ENCODE data around the gene ANKRD1. TPM values are rescaled to one million over a fixed set of nuclear protein-coding genes. Genes with fewer than 3 reads are reported as not detected.

The ANKRD1 gene
- total RNA-seq, 1 experiment from 2014 or later: 0.65 TPM

DNA sequence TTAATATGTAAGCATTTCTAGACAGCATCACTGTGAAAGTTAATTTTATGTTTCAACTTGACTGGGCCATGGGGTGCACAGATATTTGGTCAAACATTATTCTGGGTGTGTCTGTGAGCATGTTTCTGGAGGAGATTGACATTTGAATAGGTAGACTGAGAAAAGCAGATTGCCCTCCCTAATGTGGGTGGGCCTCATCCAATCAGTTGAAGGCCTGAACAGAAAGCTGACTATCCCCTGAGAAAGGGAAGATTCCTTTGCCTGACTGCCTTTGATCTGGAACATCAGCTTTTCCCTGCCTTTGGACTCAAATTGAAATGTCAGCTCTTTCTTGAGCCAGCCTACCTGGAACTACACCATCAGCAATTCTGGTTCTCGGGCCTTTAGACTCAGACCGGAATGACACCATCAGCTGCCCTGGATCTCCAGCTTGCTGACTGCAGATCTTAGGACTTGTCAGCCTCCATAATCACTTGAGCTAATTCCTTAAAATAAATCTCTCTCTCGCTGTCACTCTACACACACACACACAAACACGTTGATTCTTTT lies 54.8 kb downstream of the ANKRD1 start:
- Mint-ChIP-seq H3K27ac (ENCODE audit: low read depth, unreplicated experiment) (no peak overlapping the region), H3K36me3 (ENCODE audit: insufficient read depth, unreplicated experiment) (no peaks in the 10 kb centered on the region), H3K4me3 (ENCODE audit: unreplicated experiment) (no peak overlapping the region), H3K9me3 (ENCODE audit: unreplicated experiment) (peaks cover 7% of the 10 kb centered on the region), H3K4me1 (ENCODE audit: insufficient read depth, unreplicated experiment) (no peaks in the 10 kb centered on the region), H3K27me3 (ENCODE audit: insufficient read depth, unreplicated experiment) (no peaks in the 10 kb centered on the region)
- DNase-seq (ENCODE audit: unreplicated experiment): no peak
- intact Hi-C loops (cut with micrococcal nuclease): loop anchor here (10.0 kb wide), 1 partner anchor 271 kb away; no protein-coding TSS in a partner anchor
- TF ChIP-seq, protein P1, sequence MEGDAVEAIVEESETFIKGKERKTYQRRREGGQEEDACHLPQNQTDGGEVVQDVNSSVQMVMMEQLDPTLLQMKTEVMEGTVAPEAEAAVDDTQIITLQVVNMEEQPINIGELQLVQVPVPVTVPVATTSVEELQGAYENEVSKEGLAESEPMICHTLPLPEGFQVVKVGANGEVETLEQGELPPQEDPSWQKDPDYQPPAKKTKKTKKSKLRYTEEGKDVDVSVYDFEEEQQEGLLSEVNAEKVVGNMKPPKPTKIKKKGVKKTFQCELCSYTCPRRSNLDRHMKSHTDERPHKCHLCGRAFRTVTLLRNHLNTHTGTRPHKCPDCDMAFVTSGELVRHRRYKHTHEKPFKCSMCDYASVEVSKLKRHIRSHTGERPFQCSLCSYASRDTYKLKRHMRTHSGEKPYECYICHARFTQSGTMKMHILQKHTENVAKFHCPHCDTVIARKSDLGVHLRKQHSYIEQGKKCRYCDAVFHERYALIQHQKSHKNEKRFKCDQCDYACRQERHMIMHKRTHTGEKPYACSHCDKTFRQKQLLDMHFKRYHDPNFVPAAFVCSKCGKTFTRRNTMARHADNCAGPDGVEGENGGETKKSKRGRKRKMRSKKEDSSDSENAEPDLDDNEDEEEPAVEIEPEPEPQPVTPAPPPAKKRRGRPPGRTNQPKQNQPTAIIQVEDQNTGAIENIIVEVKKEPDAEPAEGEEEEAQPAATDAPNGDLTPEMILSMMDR (IDR thresholded peaks at IDR 0.05; ENCODE audit: unreplicated experiment): no peak
- no TSS peak for BruUV-seq (replicated peaks)
- POLR2A ChIA-PET: interaction anchor here (0.6 to 1.4 kb wide), 4 partner anchors 111 to 276 kb away, joined by 3 to 8 read pairs (median 4); no protein-coding TSS in a partner anchor
- CTCF ChIA-PET: interaction anchor here (0.6 to 8.7 kb wide), 16 partner anchors 9 to 1786 kb away, joined by 3 to 149 read pairs (median 4); no protein-coding TSS in a partner anchor

DNA sequence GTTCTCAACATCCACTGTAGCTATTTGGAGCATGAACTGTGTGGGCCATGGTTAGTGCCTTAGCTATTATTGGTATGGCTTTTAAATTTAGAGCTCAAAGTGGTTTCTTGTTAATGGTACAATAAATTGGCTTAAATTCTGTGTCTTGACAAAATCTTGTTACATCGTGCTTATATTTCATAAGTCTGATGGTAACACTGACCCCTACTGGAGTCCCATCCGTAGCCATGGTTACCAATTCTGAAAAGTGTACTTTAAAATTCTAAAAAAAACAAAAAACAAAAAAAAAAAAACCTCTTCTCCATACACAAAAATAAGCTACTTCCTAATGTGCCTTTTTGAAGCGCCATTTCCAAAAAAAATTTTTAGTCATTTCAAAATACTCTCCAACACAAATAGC lies 55.5 kb downstream of the ANKRD1 start:
- DNase-seq (ENCODE audit: unreplicated experiment): no peak
- ChIA-PET POLR2A (interaction anchor here (0.6 to 1.4 kb wide), 5 partner anchors 90 to 787 kb away, joined by 3 to 8 read pairs (median 3); no protein-coding TSS in a partner anchor), CTCF (interaction anchor here (0.5 to 8.7 kb wide), 15 partner anchors 12 to 1785 kb away, joined by 3 to 149 read pairs (median 4); no protein-coding TSS in a partner anchor)
- no peak overlapping the region for H3K27ac Mint-ChIP-seq (ENCODE audit: low read depth, unreplicated experiment)
- H3K4me1 Mint-ChIP-seq (ENCODE audit: insufficient read depth, unreplicated experiment): no peaks in the 10 kb centered on the region
- no peaks in the 10 kb centered on the region for H3K36me3 Mint-ChIP-seq (ENCODE audit: insufficient read depth, unreplicated experiment)
- no peaks in the 10 kb centered on the region for H3K27me3 Mint-ChIP-seq (ENCODE audit: insufficient read depth, unreplicated experiment)
- H3K9me3 Mint-ChIP-seq (ENCODE audit: unreplicated experiment): peaks cover 7% of the 10 kb centered on the region
- intact Hi-C loops (cut with micrococcal nuclease): loop anchor here (10.0 kb wide), 1 partner anchor 271 kb away; no protein-coding TSS in a partner anchor
- TF ChIP-seq, protein P1 (IDR thresholded peaks at IDR 0.05; ENCODE audit: unreplicated experiment): peak; percentile 23
- no peak overlapping the region for H3K4me3 Mint-ChIP-seq (ENCODE audit: unreplicated experiment)
- BruUV-seq (replicated peaks): no TSS peak

DNA sequence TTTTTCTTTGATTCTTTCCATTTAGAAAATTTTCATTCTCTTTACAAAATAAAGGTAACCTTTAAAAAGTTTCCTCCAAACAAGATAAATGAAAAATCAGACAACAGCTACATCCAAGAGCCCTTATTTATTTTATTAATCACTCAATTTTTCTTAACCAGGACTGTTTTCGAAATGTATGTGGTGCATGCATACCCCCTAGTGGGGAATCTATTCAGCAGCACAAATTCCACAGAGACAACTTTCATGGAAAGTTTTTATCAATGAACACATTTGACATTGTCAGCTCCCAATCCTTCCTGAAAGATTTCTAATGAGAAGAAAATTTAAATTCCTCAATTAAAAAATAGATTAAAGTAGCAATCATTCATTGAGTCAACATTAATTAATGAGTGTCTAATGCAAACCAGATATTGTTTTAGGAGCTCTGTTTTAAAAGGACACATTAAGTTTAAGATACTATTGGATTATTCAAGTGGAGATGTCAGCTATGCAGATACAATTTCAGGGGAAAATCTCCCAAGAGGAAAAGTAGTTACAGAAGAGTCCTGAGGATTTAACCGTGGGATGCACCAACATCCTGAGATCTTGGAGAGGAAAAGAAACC lies 57.9 kb downstream of the ANKRD1 start:
- peak; percentile 61 for DNase-seq (ENCODE audit: unreplicated experiment)
- ChIA-PET CTCF (interaction anchor here (0.6 to 8.7 kb wide), 14 partner anchors 9 to 1238 kb away, joined by 3 to 149 read pairs (median 4); partner anchors contain the start of gene RPP30), POLR2A (interaction anchor here (0.6 to 2.4 kb wide), 8 partner anchors 9 to 684 kb away, joined by 3 to 9 read pairs (median 4); no protein-coding TSS in a partner anchor)
- H3K27ac Mint-ChIP-seq (ENCODE audit: low read depth, unreplicated experiment): no peak overlapping the region
- TF ChIP-seq, protein P1 (IDR thresholded peaks at IDR 0.05; ENCODE audit: unreplicated experiment): peak; percentile 93
- H3K27me3 Mint-ChIP-seq (ENCODE audit: insufficient read depth, unreplicated experiment): no peaks in the 10 kb centered on the region
- no peaks in the 10 kb centered on the region for H3K36me3 Mint-ChIP-seq (ENCODE audit: insufficient read depth, unreplicated experiment)
- H3K4me3 Mint-ChIP-seq (ENCODE audit: unreplicated experiment): no peak overlapping the region
- intact Hi-C loops (cut with micrococcal nuclease): loop anchor here (1.0 to 10.0 kb wide), 8 partner anchors 112 to 1436 kb away; no protein-coding TSS in a partner anchor
- H3K4me1 Mint-ChIP-seq (ENCODE audit: insufficient read depth, unreplicated experiment): peaks cover 9% of the 10 kb centered on the region
- H3K9me3 Mint-ChIP-seq (ENCODE audit: unreplicated experiment): no peaks in the 10 kb centered on the region
- BruUV-seq (replicated peaks): no TSS peak

Other genes with a start within 250 kb of the ANKRD1 start
- gene HTR7, start 63.0 kb downstream of the ANKRD1 start, total RNA-seq (2022): 14.1 and 15.3 TPM in 2 replicates
- 39.9 and 41.8 TPM in 2 replicates for gene RPP30, start 49.1 kb downstream of the ANKRD1 start, total RNA-seq (2022)

Data from MCF 10A (cell line).